GM18867 (cell line): ENCODE data around the gene SLC35F4.

ENCODE experiments used
- ATAC-seq: cut with Tn5 transposase; IDR thresholded peaks from one replicate; pipeline ENCODE4 v1.9.1; 2021; ENCODE audit warnings: mild to moderate bottlenecking, moderate library complexity; ENCODE audit not compliant: unreplicated experiment

The SLC35F4 gene

GRCh38 chr14:57848786-57849185, 17.1 kb downstream of the SLC35F4 start:
- ATAC-seq = no peak

- ATAC-seq = no peak
Observed at GRCh38 chr14:57848353-57848752, 17.5 kb downstream of the SLC35F4 start.

GRCh38 chr14:57847706-57848105, 18.2 kb downstream of the SLC35F4 start:
- ATAC-seq = no peak

- no peak for ATAC-seq
Observed at GRCh38 chr14:57847096-57847495, 18.8 kb downstream of the SLC35F4 start.

GRCh38 chr14:57846596-57846995, 19.3 kb downstream of the SLC35F4 start:
- no peak for ATAC-seq

GRCh38 chr14:57845802-57846531, 19.9 kb downstream of the SLC35F4 start:
- no peak for ATAC-seq

GRCh38 chr14:57845316-57845715, 20.6 kb downstream of the SLC35F4 start:
- no peak for ATAC-seq

GRCh38 chr14:57837267-57837666, 28.6 kb downstream of the SLC35F4 start:
- no peak for ATAC-seq

- no peak for ATAC-seq
Observed at GRCh38 chr14:57835766-57836165, 30.1 kb downstream of the SLC35F4 start.

- no peak for ATAC-seq
Observed at GRCh38 chr14:57834961-57835360, 30.9 kb downstream of the SLC35F4 start.

- no peak for ATAC-seq
Observed at GRCh38 chr14:57834001-57834598, 31.8 kb downstream of the SLC35F4 start.

- no peak for ATAC-seq
Observed at GRCh38 chr14:57833323-57833722, 32.6 kb downstream of the SLC35F4 start.

- ATAC-seq = no peak
Observed at GRCh38 chr14:57831981-57832380, 33.9 kb downstream of the SLC35F4 start.

GRCh38 chr14:57828713-57829112, 37.2 kb downstream of the SLC35F4 start:
- ATAC-seq = no peak

GRCh38 chr14:57823015-57823660, 42.8 kb downstream of the SLC35F4 start:
- no peak for ATAC-seq

- no peak for ATAC-seq
Observed at GRCh38 chr14:57822081-57822480, 43.8 kb downstream of the SLC35F4 start.

- ATAC-seq = no peak
Observed at GRCh38 chr14:57820581-57820980, 45.3 kb downstream of the SLC35F4 start.

- no peak for ATAC-seq
Observed at GRCh38 chr14:57818511-57818910, 47.4 kb downstream of the SLC35F4 start.

- ATAC-seq = peak; percentile 85
Observed at GRCh38 chr14:57816568-57817284, 49.2 kb downstream of the SLC35F4 start.

GRCh38 chr14:57814726-57815125, 51.2 kb downstream of the SLC35F4 start:
- ATAC-seq = no peak

GRCh38 chr14:57812741-57813140, 53.2 kb downstream of the SLC35F4 start:
- no peak for ATAC-seq
